T-helper 17 cell (primary cell): Measurements from ENCODE around the gene TFEB. TPM values are rescaled to one million over a fixed set of nuclear protein-coding genes. Genes with fewer than 3 reads are reported as not detected.

ENCODE experiments used
- ATAC-seq: fragments of 150-1000 bp; cut with Tn5 transposase; 2 replicates; pipeline ENCODE4 v1.10.0; 2021; ENCODE audit warnings: mild to moderate bottlenecking, moderate library complexity
- DNase-seq, 3 donors: peaks; one replicate each; pipeline versions ENCODE4 v3.0.0 to v3.0.0-alpha.2; 2020 to 2021
- H3K9me3 ChIP-seq: one replicate; pipeline ENCODE4 v1.7.0; 2013; ENCODE audit warnings: low read length, mild to moderate bottlenecking; ENCODE audit not compliant: control insufficient read depth, poor library complexity, severe bottlenecking
- H3K27ac Mint-ChIP-seq: one replicate; pipeline ENCODE4 v1.8.0; 2022; ENCODE audit warnings: mild to moderate bottlenecking, moderate library complexity, mixed read lengths
- H3K27me3 Mint-ChIP-seq: one replicate; pipeline ENCODE4 v1.8.0; 2022; ENCODE audit warnings: mixed read lengths
- H3K36me3 Mint-ChIP-seq: one replicate; pipeline ENCODE4 v1.8.0; 2022; ENCODE audit warnings: low read depth, mixed read lengths
- H3K4me1 Mint-ChIP-seq: one replicate; pipeline ENCODE4 v1.8.0; 2022; ENCODE audit warnings: mild to moderate bottlenecking, mixed read lengths
- H3K4me3 Mint-ChIP-seq: one replicate; pipeline ENCODE4 v1.8.0; 2022; ENCODE audit warnings: mild to moderate bottlenecking, moderate library complexity, mixed read lengths
- total RNA-seq, 4 donors: library from RNA in 2 of 4; stranded (reverse) in 2 of 4; gene quantifications; one replicate each; pipeline ENCODE4 v1.2.3 and lab custom pipeline; 2022 to 2026

The TFEB gene
- total RNA-seq, 2 donors from 2014 or later, result 17.6 to 18.9 TPM

DNA sequence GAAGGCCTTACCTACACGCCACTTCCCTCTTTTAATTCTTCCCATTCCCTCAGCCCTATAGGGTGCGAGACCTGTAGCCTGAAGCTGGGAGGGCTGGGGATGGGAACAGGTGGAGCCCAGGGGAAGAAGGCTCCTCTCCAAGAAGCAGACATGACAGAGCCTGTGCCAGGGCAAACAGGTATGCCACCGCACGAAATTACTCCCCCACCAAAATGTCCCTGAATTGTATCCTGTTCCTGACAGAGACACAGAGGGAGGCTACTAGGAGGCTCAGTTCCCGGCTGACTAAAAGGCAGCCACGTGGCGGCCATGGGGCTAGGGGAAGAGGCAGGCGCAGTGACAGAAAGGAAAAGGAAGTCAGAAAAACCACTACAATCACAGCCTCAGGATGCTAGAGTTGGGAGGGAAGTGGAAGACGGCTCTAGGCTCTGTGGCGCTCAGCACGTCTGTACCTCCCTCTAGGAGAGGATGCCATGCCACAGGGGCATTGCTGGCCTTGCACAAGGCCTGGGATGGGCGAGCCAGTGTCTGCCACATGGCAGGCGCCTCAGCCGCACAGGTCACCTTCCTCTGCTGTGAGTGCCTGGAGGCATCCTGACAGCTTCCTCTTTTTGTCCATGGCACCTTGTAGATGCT lies 27.7 kb downstream of the TFEB start:
- H3K36me3 Mint-ChIP-seq, result peaks cover 2% of the 10 kb centered on the region
- peak overlapping the region; percentile 65 for H3K27ac Mint-ChIP-seq
- H3K4me3 Mint-ChIP-seq, result peak overlapping the region; percentile 85
- H3K27me3 Mint-ChIP-seq, result no peaks in the 10 kb centered on the region
- H3K4me1 Mint-ChIP-seq, result peaks cover 42% of the 10 kb centered on the region
- ATAC-seq (peak; percentile 80), DNase-seq (peak in 1 of 3 donors; percentile 18)
- no peaks in the 10 kb centered on the region for H3K9me3 ChIP-seq

DNA sequence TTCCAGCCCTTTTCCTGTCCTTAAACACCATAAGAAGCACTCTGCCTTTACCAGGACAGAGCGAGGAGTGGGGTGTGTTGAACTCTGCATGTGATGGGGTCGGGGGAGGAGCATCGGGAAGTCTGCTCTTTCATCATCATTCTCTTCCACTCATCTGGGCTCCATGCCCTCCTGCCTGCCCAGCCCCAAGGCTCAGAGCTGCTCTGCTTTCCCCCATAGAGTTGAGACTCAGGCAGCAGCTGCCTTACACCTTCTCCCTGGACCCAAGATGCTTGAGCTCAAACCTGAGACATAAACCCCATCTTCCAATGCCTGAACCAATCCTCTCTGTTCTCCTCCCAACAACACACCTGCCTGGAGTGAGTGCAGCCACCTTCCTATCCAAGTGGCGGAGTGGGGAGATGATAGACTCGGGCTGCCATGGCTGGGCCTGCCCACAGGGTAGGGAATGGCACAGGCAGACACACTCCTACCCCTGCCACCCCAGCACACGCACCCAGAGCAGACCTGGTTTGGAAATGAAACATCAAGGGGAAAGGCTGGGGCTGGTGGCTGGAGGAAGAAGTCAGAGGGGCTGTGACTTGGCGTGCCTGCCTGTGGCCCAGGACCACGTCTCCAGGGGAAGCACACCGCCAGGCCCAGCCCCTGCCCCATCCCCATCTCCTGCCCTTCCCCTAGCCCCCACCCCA lies 28.4 kb downstream of the TFEB start:
- peaks cover 2% of the 10 kb centered on the region for H3K36me3 Mint-ChIP-seq
- H3K27me3 Mint-ChIP-seq, result no peaks in the 10 kb centered on the region
- ATAC-seq, result no peak
- DNase-seq, result no peak
- H3K4me3 Mint-ChIP-seq, result peak overlapping the region; percentile 85
- H3K27ac Mint-ChIP-seq, result peak overlapping the region; percentile 65
- peaks cover 42% of the 10 kb centered on the region for H3K4me1 Mint-ChIP-seq
- no peaks in the 10 kb centered on the region for H3K9me3 ChIP-seq

DNA sequence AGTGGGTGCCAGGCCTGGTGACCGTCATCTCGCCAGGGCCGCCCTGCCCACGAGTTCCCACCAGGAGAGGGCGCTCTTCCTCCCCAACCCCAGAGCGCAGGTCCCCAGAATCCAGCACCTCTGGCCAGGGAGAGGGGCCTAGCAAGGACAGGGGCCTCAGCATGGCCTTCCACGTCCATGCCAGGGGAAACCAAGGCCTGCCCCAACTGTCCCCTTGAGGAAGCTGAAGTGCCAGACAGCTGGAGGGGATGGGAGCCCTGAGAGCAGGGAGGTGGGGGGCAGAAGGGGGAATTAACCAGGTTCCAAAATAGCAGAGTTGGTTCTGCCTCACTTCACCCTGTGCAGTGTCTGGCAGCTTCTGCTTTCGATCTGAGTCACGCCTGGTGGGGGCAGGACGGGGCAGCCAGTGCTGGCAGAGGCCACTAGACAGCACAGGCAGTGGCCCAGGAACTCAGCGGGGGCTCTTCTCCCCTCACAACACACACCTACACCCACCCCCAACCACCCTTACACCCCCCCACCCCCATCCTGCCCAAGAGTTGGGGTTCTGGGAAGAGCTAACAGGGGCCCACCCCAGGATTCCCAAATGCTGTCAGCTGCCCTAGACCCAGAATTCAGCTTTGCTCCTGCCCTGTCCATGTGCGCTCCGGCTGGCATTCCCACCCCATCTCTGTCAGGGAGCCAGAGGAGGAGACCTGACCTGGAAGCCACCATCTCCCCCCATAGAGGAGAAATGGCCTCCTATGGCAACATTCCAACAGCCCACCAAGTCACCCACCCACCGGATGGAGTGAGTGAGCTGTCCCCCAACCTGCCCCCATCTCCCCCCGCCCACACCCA lies 29.2 kb downstream of the TFEB start:
- no peaks in the 10 kb centered on the region for H3K27me3 Mint-ChIP-seq
- H3K4me1 Mint-ChIP-seq, result peaks cover 43% of the 10 kb centered on the region
- H3K4me3 Mint-ChIP-seq, result peak overlapping the region; percentile 53
- H3K27ac Mint-ChIP-seq, result peak overlapping the region; percentile 65
- ATAC-seq, result peak; percentile 78
- H3K36me3 Mint-ChIP-seq, result peaks cover 2% of the 10 kb centered on the region
- no peaks in the 10 kb centered on the region for H3K9me3 ChIP-seq
- DNase-seq, result peak in 1 of 3 donors; percentile 26

DNA sequence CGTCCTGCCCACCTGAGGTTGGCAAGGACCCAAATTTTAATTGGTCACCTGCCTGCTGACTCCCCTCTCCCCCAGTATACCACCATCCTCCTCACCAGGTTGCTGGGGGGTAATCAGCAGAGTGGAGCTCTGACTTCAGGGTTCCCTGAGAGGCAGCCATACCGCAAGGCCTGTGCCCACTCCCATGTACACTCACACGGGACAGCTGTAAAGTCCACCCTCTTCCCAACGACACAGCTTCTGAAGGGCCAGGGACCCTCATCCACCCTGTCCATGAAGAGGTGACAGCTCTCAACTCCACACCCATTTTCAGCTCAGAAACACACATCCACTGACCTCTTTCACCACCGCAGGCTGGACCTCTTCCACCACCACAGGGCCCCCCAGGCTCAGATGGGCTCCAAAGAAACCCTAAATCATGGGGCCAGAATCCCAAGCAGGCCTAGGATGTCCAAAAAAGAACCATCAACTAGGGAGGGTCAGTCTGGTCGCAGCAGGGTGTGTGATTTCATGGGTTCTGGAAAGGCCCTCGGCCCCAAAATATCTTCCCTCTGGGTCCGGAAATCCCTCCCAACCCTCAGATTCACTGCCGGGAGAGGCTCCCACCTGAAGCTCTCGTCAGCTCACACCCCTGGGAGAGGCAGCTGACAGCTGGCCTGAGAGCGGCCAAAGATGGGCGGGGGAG lies 30.0 kb downstream of the TFEB start:
- DNase-seq, result no peak
- no peaks in the 10 kb centered on the region for H3K27me3 Mint-ChIP-seq
- peaks cover 42% of the 10 kb centered on the region for H3K4me1 Mint-ChIP-seq
- peak overlapping the region; percentile 41 for H3K27ac Mint-ChIP-seq
- no peaks in the 10 kb centered on the region for H3K9me3 ChIP-seq
- peak overlapping the region; percentile 53 for H3K4me3 Mint-ChIP-seq
- H3K36me3 Mint-ChIP-seq, result peaks cover 2% of the 10 kb centered on the region
- no peak for ATAC-seq

GRCh38 chr6:41704656-41705310 lies 30.6 kb downstream of the TFEB start:
- Mint-ChIP-seq H3K27me3 (no peaks in the 10 kb centered on the region), H3K4me3 (no peak overlapping the region), H3K36me3 (no peaks in the 10 kb centered on the region), H3K27ac (no peak overlapping the region), H3K4me1 (peaks cover 41% of the 10 kb centered on the region)
- no peak for DNase-seq
- no peak for ATAC-seq
- no peaks in the 10 kb centered on the region for H3K9me3 ChIP-seq

DNA sequence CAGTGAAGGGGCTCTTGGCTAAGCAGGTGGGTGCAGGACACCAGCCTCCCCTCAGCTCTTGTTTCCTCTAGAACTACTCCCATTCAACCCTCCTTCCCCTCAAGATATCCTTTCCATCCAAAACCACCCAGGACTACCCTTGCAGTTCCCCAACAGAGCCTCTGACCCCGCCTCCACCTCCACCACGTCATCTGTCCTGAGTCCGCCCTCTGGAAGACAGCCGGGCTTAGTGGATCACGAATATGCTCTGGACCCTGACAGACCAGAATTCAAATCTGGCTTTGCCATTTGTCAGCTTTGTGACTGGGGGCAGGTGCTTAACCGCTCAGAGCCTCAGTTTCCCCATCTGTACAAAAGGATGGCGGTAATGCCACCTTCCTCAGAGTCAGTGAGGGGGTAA lies 31.4 kb downstream of the TFEB start:
- H3K27me3 Mint-ChIP-seq, result no peaks in the 10 kb centered on the region
- no peak overlapping the region for H3K4me3 Mint-ChIP-seq
- DNase-seq (no peak), ATAC-seq (no peak)
- no peaks in the 10 kb centered on the region for H3K9me3 ChIP-seq
- peaks cover 37% of the 10 kb centered on the region for H3K4me1 Mint-ChIP-seq
- no peaks in the 10 kb centered on the region for H3K36me3 Mint-ChIP-seq
- no peak overlapping the region for H3K27ac Mint-ChIP-seq

DNA sequence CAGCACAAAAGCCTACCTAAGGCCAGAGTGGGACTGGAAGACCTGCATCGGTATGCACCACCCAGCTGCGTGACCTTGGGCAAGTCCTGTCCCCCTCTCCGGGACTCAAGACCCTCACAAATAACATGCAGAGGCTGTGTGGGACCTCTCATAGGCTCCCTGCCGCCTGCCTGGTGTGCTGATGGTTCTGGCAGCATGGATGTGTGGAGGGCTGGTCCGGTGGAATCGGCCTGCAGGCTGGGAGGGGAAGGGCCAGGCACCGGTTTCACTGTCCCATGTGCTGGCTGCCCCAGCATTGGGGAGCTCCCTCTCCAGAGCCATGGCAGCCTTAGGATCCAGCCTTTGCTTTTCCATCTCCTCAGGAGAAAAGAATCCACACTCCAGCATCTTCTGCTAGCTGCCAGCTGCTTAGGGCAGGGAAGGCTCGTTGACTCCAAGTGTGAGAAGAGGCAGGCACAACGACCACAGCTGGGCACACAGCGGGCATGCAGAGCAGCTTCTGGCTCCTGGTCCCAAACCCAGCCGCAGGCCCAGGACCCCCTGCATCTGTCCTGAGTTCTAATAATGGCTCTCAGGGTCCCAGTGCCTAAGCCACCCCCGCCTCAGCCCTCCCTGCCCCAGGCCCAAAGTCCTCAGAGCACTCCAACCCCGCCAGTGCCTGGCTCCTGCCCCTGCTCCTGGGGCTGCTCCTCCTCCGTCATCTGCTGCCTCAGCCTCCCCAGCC lies 32.5 kb downstream of the TFEB start:
- H3K9me3 ChIP-seq, result no peaks in the 10 kb centered on the region
- DNase-seq (no peak), ATAC-seq (no peak)
- Mint-ChIP-seq H3K27ac (no peak overlapping the region), H3K4me3 (no peak overlapping the region), H3K27me3 (no peaks in the 10 kb centered on the region), H3K36me3 (no peaks in the 10 kb centered on the region), H3K4me1 (peaks cover 28% of the 10 kb centered on the region)

DNA sequence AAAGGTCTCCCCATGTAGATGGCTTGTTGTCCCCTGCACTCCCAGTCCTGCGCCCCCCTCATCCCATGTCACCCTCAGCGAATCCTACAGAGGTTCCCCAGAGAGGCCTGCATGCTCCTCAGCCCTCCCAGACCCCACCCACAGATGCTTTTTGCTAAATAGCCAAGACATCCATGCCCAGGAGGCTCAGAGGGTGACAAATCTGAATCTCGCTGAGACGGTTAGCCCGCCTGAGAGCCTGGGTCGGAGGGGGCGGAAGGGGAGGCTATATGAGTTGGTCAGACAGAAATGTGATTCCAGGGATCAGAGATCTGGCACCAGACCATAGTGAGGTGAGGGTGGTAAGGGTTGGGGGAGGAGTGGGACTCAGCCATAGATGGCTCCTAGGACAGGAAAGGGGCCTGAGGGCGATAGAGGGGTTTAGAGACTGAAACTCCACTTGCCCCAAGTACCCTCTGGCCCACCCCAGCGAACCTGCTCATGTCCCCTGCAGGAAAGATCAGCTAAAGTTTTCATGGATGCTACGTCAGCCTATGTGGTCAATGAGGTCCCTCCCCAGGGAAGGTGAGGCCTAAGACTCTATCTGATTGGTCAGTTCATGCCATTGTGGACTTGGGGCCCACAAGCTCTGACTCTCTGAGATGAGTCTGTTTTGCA lies 33.2 kb downstream of the TFEB start:
- H3K9me3 ChIP-seq, result no peaks in the 10 kb centered on the region
- Mint-ChIP-seq H3K27ac (peak overlapping the region; percentile 32), H3K36me3 (no peaks in the 10 kb centered on the region), H3K27me3 (no peaks in the 10 kb centered on the region), H3K4me1 (peaks cover 22% of the 10 kb centered on the region), H3K4me3 (no peak overlapping the region)
- ATAC-seq (no peak), DNase-seq (no peak)

- peaks cover 11% of the 10 kb centered on the region for H3K4me1 Mint-ChIP-seq
These were observed 34.7 kb downstream of the TFEB start for GRCh38 chr6:41700463-41701347.

GRCh38 chr6:41699063-41699462 lies 36.3 kb downstream of the TFEB start:
- Mint-ChIP-seq H3K27ac (no peak overlapping the region), H3K4me1 (peaks cover 6% of the 10 kb centered on the region), H3K36me3 (no peaks in the 10 kb centered on the region), H3K4me3 (no peak overlapping the region), H3K27me3 (no peaks in the 10 kb centered on the region)
- DNase-seq (no peak), ATAC-seq (no peak)
- H3K9me3 ChIP-seq, result no peaks in the 10 kb centered on the region

More at GRCh38 chr6:41700463-41701347, 34.7 kb downstream of the TFEB start:
- no peak for ATAC-seq
- Mint-ChIP-seq H3K4me3 (peak overlapping the region; percentile 52), H3K27me3 (no peaks in the 10 kb centered on the region), H3K27ac (no peak overlapping the region), H3K36me3 (no peaks in the 10 kb centered on the region)
- no peaks in the 10 kb centered on the region for H3K9me3 ChIP-seq
- no peak for DNase-seq
